Testis (tissue), 3 donors: Measurements from ENCODE around the gene STARD13. TPM values are rescaled to one million over a fixed set of nuclear protein-coding genes. Genes with fewer than 3 reads are reported as not detected.

ENCODE experiments used
- DNase-seq: peaks from one replicate; pipeline ENCODE4 v3.0.0-alpha.2; 2019
- H3K27ac ChIP-seq, 2 donors: fragments of 200-600 bp; sonication (generic); one replicate each; pipeline ENCODE4 v1.5.1; 2019
- H3K27me3 ChIP-seq: fragments of 200-600 bp; sonication (generic); one replicate; pipeline ENCODE4 v1.5.1; 2019
- H3K36me3 ChIP-seq: fragments of 200-600 bp; sonication (generic); one replicate; pipeline ENCODE4 v1.5.1; 2017; ENCODE audit warnings: low read depth; ENCODE audit errors: missing control alignments
- H3K4me1 ChIP-seq: fragments of 200-600 bp; sonication (generic); one replicate; pipeline ENCODE4 v1.5.1; 2019
- H3K4me3 ChIP-seq, 2 donors: fragments of 200-600 bp; sonication (generic); one replicate each; pipeline ENCODE4 v1.5.1; 2017 to 2019
- H3K9me3 ChIP-seq: fragments of 200-600 bp; sonication (generic); one replicate; pipeline ENCODE4 v1.5.1; 2017
- CTCF ChIP-seq, 3 experiments: fragments of 450-650 bp in 2 of 3; fragments of 200-600 bp in 1 of 3; sonication (generic) in 1 of 3; IDR thresholded peaks; one replicate each; pipeline ENCODE4 v1.5.1; 2016 to 2019; ENCODE audit warnings: antibody characterized with exemption in 3 of 3, mild to moderate bottlenecking in 2 of 3, moderate library complexity in 1 of 3
- POLR2A ChIP-seq: fragments of 450-650 bp; IDR thresholded peaks from one replicate; pipeline ENCODE4 v1.6.1; 2017; ENCODE audit warnings: antibody characterized with exemption, mild to moderate bottlenecking, moderate library complexity
- WGBS, 2 donors: methylation state at CpG; one replicate each; pipeline ENCODE4 v1.1.5; 2018; 5-methylcytosine and 5-hydroxymethylcytosine counted together
- intact Hi-C: fragments of 100-400 bp; cut with DNase I; formaldehyde crosslinking; loops from one replicate; pipeline ENCODE4 v1.15.1; 2023; ENCODE audit warnings: low total_unique reads
- polyA plus RNA-seq: library from polyadenylated mRNA; stranded (reverse); fragments of 350-450 nt; fragmentation: Illumina TruSeq; extraction: RNeasy Lipid Tissue Mini Kit (QIAGEN cat#74804); gene quantifications from one replicate; pipeline ENCODE4 v1.2.3, GENCODE V29; 2014; ENCODE audit warnings: low read depth, low replicate concordance; ENCODE audit not compliant: insufficient read depth
- total RNA-seq, 2 donors: library from RNA; depleted of rRNA; stranded (reverse); fragments of >200 nt; gene quantifications; one replicate each; pipeline ENCODE4 v1.2.3, GENCODE V29; 2016

STARD13 gene
- total and polyA plus RNA-seq, 3 donors from 2014 or later, result 7.2 to 33.7 (median 24.4) TPM

DNA sequence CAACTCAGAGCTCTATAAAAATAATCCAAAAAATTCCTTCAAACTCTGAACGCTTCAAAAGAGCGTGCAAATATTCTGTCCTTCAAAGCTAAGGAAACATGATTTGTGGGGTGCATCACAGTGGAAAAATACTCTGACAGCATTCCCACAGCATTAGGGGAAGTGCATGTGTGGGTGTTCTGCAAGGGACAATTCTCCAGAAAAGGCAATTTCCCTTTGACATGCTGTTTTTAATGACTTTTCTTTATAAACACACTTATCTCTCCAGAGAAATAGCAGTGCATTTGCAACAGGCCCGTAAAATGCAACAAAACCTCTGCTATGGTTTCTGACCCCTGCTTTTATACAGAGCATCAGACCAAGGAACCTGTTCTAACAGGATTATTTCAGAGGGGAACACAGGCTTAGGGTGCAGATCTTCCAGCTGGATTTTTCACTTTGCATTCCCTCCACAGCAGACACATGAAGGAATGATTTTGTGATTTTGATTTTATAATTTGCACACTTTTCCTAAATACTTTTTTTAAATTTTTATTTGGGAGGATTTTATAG lies 226.7 kb downstream of the STARD13 start:
- Histone ChIP-seq H3K4me3 (no peak overlapping the region), H3K27ac (no peak overlapping the region)
- intact Hi-C loops, result no loop called here

GRCh38 chr13:33057019-33057780 lies 228.4 kb downstream of the STARD13 start:
- DNase-seq, result peak; percentile 24
- Histone ChIP-seq H3K4me3 (no peak overlapping the region), H3K4me1 (peaks cover 8% of the 10 kb centered on the region), H3K27me3 (no peaks in the 10 kb centered on the region), H3K27ac (peak overlapping the region; percentile 9 to 63), H3K36me3 (no peaks in the 10 kb centered on the region), H3K9me3 (no peaks in the 10 kb centered on the region)
- intact Hi-C loops, result no loop called here
- TF ChIP-seq CTCF (IDR thresholded peaks at IDR 0.05) (peak; percentile 10 to 46 (median 41)), POLR2A (no peak)
- 5 to 8% methylated on average over 9 of the region's 9 CpGs for WGBS, 2 donors

More for the DNA sequence above, 226.7 kb downstream of the STARD13 start:
- DNase-seq, result no peak
- Histone ChIP-seq H3K9me3 (no peaks in the 10 kb centered on the region), H3K27me3 (no peaks in the 10 kb centered on the region), H3K4me1 (peaks cover 8% of the 10 kb centered on the region), H3K36me3 (no peaks in the 10 kb centered on the region)
- TF ChIP-seq CTCF (IDR thresholded peaks at IDR 0.05) (no peak), POLR2A (no peak)
- 42 to 56% methylated on average over 3 of the region's 3 CpGs for WGBS, 2 donors

DNA sequence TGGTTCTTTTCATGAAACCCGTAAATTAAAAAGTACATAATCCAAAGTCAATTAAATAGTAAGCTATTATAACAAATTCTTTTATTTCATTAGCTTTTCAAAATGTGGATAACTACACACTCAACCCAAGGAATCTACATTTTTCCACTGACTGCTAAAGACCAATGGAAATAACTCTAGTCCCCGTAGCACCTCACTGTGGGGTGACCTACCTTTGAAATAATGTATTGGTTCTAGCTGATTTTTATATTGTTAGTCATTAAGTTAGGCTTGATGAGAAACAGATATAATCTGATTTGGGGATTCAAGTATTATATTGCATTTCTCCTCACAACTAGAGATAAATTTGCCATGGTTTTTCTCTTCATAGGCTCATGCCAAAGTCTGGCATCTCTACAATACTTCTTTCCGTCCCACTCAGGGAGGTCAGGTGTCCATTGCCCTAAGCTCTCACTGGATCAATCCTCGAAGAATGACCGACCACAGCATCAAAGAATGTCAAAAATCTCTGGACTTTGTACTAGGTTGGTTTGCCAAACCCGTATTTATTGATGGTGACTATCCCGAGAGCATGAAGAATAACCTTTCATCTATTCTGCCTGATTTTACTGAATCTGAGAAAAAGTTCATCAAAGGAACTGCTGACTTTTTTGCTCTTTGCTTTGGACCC lies 232.0 kb downstream of the STARD13 start:
- H3K27ac ChIP-seq, result no peak overlapping the region
- no peak for DNase-seq
- TF ChIP-seq CTCF (IDR thresholded peaks at IDR 0.05) (no peak), POLR2A (no peak)
- no peak overlapping the region for H3K4me3 ChIP-seq
- WGBS, 2 donors, result 83 to 86% methylated on average over 7 of the region's 7 CpGs
- peaks cover 8% of the 10 kb centered on the region for H3K4me1 ChIP-seq
- H3K9me3 ChIP-seq, result no peaks in the 10 kb centered on the region
- intact Hi-C loops, result no loop called here
- H3K27me3 ChIP-seq, result no peaks in the 10 kb centered on the region
- no peaks in the 10 kb centered on the region for H3K36me3 ChIP-seq
